CD1c-positive myeloid dendritic cell (primary cell): ENCODE data around the gene UCP2.

Experiments used
- DNase-seq: peaks from one replicate; pipeline ENCODE4 v3.0.0-alpha.2; 2016; ENCODE audit errors: extremely low spot score

UCP2 gene

GRCh38 chr11:73982595-73982989 is at the start of gene UCP2:
Gene UCP2 (minus strand): TSS chr11:73982843. CDS start chr11:73978378, 4,465 bp downstream.
- peak; percentile 91 for DNase-seq

GRCh38 chr11:74030723-74031676 is 48.4 kb upstream of the UCP2 start:
- no peak for DNase-seq

- peak; percentile 56 for DNase-seq
These were observed 43.0 kb upstream of the UCP2 start for GRCh38 chr11:74025467-74026166.

GRCh38 chr11:74024261-74025029 is 41.8 kb upstream of the UCP2 start:
- peak; percentile 78 for DNase-seq

- DNase-seq = peak; percentile 70
These were observed 40.6 kb upstream of the UCP2 start for GRCh38 chr11:74023276-74023675.

- peak; percentile 84 for DNase-seq
These were observed 39.9 kb upstream of the UCP2 start for GRCh38 chr11:74022546-74022945.

- DNase-seq = no peak
These were observed 39.4 kb upstream of the UCP2 start for GRCh38 chr11:74021998-74022397.

GRCh38 chr11:74020539-74020938 is 37.9 kb upstream of the UCP2 start:
- peak; percentile 91 for DNase-seq

GRCh38 chr11:74019860-74020259 is 37.2 kb upstream of the UCP2 start:
- peak; percentile 79 for DNase-seq

- peak; percentile 42 for DNase-seq
These were observed 36.6 kb upstream of the UCP2 start for GRCh38 chr11:74019104-74019738.

- DNase-seq = peak; percentile 87
These were observed 35.8 kb upstream of the UCP2 start for GRCh38 chr11:74018331-74019005.

GRCh38 chr11:74017631-74018030 is 35.0 kb upstream of the UCP2 start:
- no peak for DNase-seq

GRCh38 chr11:74015919-74016684 is 33.5 kb upstream of the UCP2 start:
- no peak for DNase-seq

- peak; percentile 46 for DNase-seq
These were observed 32.2 kb upstream of the UCP2 start for GRCh38 chr11:74014880-74015279.

- DNase-seq = no peak
These were observed 30.5 kb upstream of the UCP2 start for GRCh38 chr11:74013141-74013540.

- DNase-seq = no peak
These were observed 29.6 kb upstream of the UCP2 start for GRCh38 chr11:74012074-74012809.

GRCh38 chr11:74011360-74012073 is 28.9 kb upstream of the UCP2 start:
- peak; percentile 14 for DNase-seq
